Adrenal gland (tissue), 12 donors: Measurements from ENCODE around the gene NOL4L. TPM values are rescaled to one million over a fixed set of nuclear protein-coding genes. Genes with fewer than 3 reads are reported as not detected.

Source experiments
- DNase-seq, 7 donors: peaks; one replicate each; pipeline ENCODE4 v3.0.0-alpha.2; 2019 to 2020
- H3K27ac ChIP-seq, 5 donors: fragments of 200-600 bp; sonication (generic) in 4 of 5; 1 replicate in 3 of 5; 2 replicates in 2 of 5; pipeline versions ENCODE4 v1.5.1 to v1.8.0; 2016 to 2020; ENCODE audit warnings: mild to moderate bottlenecking in 1 of 5
- H3K27me3 ChIP-seq: fragments of 200-600 bp; 2 replicates; pipeline ENCODE4 v1.8.0; 2021
- H3K36me3 ChIP-seq, 2 donors: fragments of 200-600 bp; replicated peaks in 1 of 2; 1 replicate in 1 of 2; 2 replicates in 1 of 2; pipeline versions ENCODE4 v1.5.1 to v1.8.0; 2018 to 2022
- H3K4me1 ChIP-seq, 2 donors: fragments of 200-600 bp; replicated peaks in 1 of 2; 1 replicate in 1 of 2; 2 replicates in 1 of 2; pipeline versions ENCODE4 v1.5.1 to v1.8.0; 2018 to 2021
- H3K4me3 ChIP-seq, 4 donors: fragments of 200-600 bp; sonication (generic) in 3 of 4; one replicate each; pipeline ENCODE4 v1.5.1; 2016 to 2018
- H3K9me3 ChIP-seq, 3 donors: fragments of 200-600 bp; sonication (generic) in 1 of 3; replicated peaks in 1 of 3; 1 replicate in 2 of 3; 2 replicates in 1 of 3; pipeline versions ENCODE4 v1.5.1 to v1.8.0; 2016 to 2021
- POLR2A ChIP-seq, 2 donors: fragments of 450-650 bp; IDR thresholded peaks; one replicate each; pipeline ENCODE4 v1.6.1; 2017; ENCODE audit warnings: antibody characterized with exemption in 2 of 2, mild to moderate bottlenecking in 2 of 2, moderate library complexity in 1 of 2
- WGBS, 4 donors: extraction: QIAGEN DNeasy Blood & Tissue Kit in 2 of 4; methylation state at CpG; one replicate each; pipeline versions ENCODE4 v1.1.5 to v1.1.7; 2013 to 2017; 5-methylcytosine and 5-hydroxymethylcytosine counted together
- intact Hi-C, 2 donors: fragments of 100-400 bp; cut with DNase I; formaldehyde crosslinking; loops; one replicate each; pipeline versions ENCODE4 v1.14.1 to v1.15.0; 2022 to 2023
- polyA plus RNA-seq, 3 donors: library from polyadenylated mRNA; stranded (reverse); fragments of 200-250 nt in 2 of 3; fragments of 350-450 nt in 1 of 3; fragmentation: Illumina TruSeq in 1 of 3; extraction: RNeasy Lipid Tissue Mini Kit (QIAGEN cat#74804) in 1 of 3; gene quantifications; one replicate each; pipeline ENCODE4 v1.2.3, GENCODE V29; 2013 to 2014
- total RNA-seq, 9 donors: library from RNA; depleted of rRNA in 4 of 9; stranded (reverse); fragments of >200 nt in 4 of 9; fragments of 120-200 nt in 1 of 9; fragmentation: NEBNext Ultra II Directional in 1 of 9; extraction: Animal tissue kit (Norgen Biotek cat#: 25700) in 1 of 9; gene quantifications; one replicate each; pipeline versions ENCODE4 v1.1.0 to v1.2.4, GENCODE V29; 2013 to 2023
- TF ChIP-seq, protein P1 (sequence below), 6 experiments: fragments of 450-650 bp in 4 of 6; fragments of 200-600 bp in 2 of 6; sonication (generic) in 1 of 6; IDR thresholded peaks; 1 replicate in 5 of 6; 2 replicates in 1 of 6; pipeline versions ENCODE4 v1.5.1 to v1.8.0; 2016 to 2021; ENCODE audit warnings: antibody characterized with exemption in 6 of 6, mild to moderate bottlenecking in 2 of 6, moderate library complexity in 1 of 6
- donor health status: healthy with polysubstance abuse.
- donor health status: Bipolar disorder and iron deficiency.
- donor health status: DM: yes; HTN: yes; CAD: no.
- donor health status: DM: no; HTN: no; CAD: no.
- donor health status: DM: no; HTN: no; CAD: no.
- donor health status: DM: yes; HTN: yes; CAD: no.

Gene NOL4L
- total and polyA plus RNA-seq, 12 donors = 6.4 to 30.4 (median 15.7) TPM

DNA sequence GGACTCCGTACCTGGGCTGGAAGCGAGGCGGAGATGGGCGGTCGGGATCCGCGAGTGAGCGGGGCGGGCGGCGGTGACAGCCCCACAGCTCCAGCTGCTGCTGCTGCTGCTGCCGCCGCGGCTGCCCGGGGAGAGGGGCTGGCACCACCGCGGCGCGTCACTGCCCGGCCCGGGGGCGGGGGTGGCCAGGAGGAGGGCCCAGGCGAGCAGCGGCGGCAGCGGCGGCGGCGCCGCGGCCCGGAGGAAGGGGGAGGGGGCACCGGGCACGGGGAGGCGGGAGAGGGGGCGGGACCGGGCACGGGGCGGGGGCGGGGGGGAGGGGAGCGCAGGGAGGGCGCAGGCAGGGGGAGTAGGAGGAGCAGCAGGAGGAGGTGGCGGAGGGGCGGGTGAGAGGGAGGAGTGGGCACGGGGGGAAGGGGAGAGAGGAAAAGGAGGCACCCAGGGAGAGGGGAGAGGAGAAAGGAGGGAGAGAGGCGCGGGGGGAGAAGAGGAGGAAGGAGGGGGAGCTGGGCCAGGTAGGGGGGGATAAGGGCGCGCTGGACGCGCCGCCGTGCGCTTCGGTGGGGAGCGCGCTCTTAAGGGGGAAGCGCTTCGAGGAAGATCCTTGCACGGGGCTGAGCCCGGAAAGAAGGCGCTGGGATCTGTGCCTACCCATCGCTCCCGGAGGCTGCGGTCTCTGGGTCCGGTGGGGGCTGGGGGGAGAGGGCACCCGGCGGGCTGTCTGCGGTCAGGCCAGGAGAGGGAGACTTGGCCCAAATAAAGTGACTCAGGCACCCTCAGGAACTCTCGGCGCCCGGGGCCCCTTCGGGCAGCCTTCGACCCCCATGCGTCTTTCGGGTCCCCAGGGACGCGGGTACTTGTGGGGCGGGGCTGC, 101.5 kb downstream of the NOL4L start:
- intact Hi-C loops = loop anchor here in 1 of 2 donors (10.0 kb wide), 1 partner anchor 149 kb away; no protein-coding TSS in a partner anchor
- 0 to 2% (median 1%) methylated on average over 16 to 73 of the region's 79 CpGs for WGBS, 4 donors

DNA sequence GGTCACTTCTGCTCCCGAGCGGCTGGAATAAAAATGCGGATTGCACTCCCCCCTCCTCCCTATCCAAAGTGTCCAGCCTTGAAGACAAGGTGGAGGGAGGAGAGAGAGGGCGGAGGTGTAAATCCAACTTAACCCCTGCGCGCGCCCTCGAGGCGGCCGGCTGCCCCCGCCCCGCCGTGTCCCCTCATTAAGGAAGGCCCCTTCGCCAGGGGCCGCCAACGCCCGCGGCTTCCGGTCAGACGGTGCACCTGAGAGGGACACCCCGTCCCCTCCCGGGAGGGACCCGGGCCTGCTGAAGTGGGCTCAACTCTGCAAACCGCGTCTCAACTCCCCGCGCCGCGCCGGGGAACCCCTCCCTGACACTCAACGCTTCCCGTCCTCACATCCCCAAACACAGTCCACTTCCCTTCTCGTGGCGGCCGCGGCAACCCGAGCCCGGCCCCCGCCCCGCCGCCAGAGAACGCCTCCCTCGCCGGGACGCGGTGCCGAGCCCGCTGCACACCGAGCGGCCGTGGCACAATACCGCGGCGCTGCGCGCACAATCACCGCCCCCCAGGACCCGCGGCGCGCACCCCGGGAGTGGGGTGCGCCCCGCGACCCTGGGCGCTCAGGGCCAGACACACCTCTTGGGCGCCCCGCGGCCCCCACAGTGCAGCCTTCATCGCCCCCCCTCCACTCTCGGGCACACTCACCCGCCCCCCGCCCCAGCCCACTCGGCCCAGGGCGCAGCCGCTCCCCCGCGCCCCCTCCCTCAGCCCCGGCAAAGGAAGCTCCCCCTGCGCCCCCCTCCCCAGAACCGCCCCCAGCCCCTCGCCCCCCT, 102.5 kb downstream of the NOL4L start:
- TF ChIP-seq, protein P1, sequence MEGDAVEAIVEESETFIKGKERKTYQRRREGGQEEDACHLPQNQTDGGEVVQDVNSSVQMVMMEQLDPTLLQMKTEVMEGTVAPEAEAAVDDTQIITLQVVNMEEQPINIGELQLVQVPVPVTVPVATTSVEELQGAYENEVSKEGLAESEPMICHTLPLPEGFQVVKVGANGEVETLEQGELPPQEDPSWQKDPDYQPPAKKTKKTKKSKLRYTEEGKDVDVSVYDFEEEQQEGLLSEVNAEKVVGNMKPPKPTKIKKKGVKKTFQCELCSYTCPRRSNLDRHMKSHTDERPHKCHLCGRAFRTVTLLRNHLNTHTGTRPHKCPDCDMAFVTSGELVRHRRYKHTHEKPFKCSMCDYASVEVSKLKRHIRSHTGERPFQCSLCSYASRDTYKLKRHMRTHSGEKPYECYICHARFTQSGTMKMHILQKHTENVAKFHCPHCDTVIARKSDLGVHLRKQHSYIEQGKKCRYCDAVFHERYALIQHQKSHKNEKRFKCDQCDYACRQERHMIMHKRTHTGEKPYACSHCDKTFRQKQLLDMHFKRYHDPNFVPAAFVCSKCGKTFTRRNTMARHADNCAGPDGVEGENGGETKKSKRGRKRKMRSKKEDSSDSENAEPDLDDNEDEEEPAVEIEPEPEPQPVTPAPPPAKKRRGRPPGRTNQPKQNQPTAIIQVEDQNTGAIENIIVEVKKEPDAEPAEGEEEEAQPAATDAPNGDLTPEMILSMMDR (IDR thresholded peaks at IDR 0.05) = no peak
- peak in 1 of 2 donors; percentile 6 for TF ChIP-seq POLR2A (IDR thresholded peaks at IDR 0.05)
- no peaks in the 10 kb centered on the region for H3K9me3 ChIP-seq
- WGBS, 4 donors = 0 to 16% (median 1%) methylated on average over 3 to 82 of the region's 82 CpGs
- no peaks in the 10 kb centered on the region for H3K36me3 ChIP-seq
- peak in 3 of 7 donors; percentile 50 to 57 (median 52) for DNase-seq
- H3K27ac ChIP-seq = peak overlapping the region; percentile 21 to 91 (median 57)
- no peaks in the 10 kb centered on the region for H3K27me3 ChIP-seq
- H3K4me3 ChIP-seq = peak overlapping the region in 3 of 4 donors; percentile 48 to 96 (median 65)
- intact Hi-C loops = loop anchor here in 1 of 2 donors (10.0 kb wide), 1 partner anchor 148 kb away; no protein-coding TSS in a partner anchor
- peaks cover 22 to 61% of the 10 kb centered on the region in 2 donors for H3K4me1 ChIP-seq

More for the DNA sequence above, 101.5 kb downstream of the NOL4L start:
- Histone ChIP-seq H3K27me3 (no peaks in the 10 kb centered on the region), H3K9me3 (no peaks in the 10 kb centered on the region), H3K36me3 (no peaks in the 10 kb centered on the region), H3K27ac (peak overlapping the region in 4 of 5 donors; percentile 60 to 91 (median 74)), H3K4me1 (peaks cover 22 to 57% of the 10 kb centered on the region in 2 donors), H3K4me3 (peak overlapping the region in 3 of 4 donors; percentile 45 to 96 (median 73))
- DNase-seq = peak; percentile 66 to 87 (median 76)
- TF ChIP-seq, protein P1 (IDR thresholded peaks at IDR 0.05) = peak in 1 of 6 experiments; percentile 12
- peak; percentile 49 to 52 for TF ChIP-seq POLR2A (IDR thresholded peaks at IDR 0.05)

DNA sequence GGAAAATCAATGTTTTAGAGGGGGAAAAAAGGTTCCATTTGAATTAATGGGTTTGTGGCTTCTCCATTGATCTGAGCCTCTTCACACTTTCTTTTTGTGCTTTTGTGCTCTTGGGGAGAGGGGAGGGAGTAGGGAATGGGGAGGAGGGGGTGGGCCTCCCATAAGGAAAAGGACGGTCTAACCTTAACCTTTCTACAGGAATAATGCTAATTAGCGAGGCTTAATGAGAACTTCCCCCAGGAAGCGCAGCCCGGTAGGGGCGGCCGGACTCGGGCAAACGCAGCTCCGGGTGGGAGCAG, 103.0 kb downstream of the NOL4L start:
- intact Hi-C loops = loop anchor here in 1 of 2 donors (10.0 kb wide), 1 partner anchor 147 kb away; no protein-coding TSS in a partner anchor
- Histone ChIP-seq H3K27ac (peak overlapping the region; percentile 21 to 91 (median 57)), H3K27me3 (no peaks in the 10 kb centered on the region), H3K9me3 (no peaks in the 10 kb centered on the region), H3K4me1 (peaks cover 22 to 67% of the 10 kb centered on the region in 2 donors), H3K4me3 (peak overlapping the region in 3 of 4 donors; percentile 3 to 96 (median 65)), H3K36me3 (no peaks in the 10 kb centered on the region)
- TF ChIP-seq POLR2A (IDR thresholded peaks at IDR 0.05) = no peak
- TF ChIP-seq, protein P1 (IDR thresholded peaks at IDR 0.05) = no peak
- DNase-seq = no peak
- WGBS, 4 donors = 2 to 8% (median 6%) methylated on average over 9 of the region's 9 CpGs
